DND-41 (cell line): Measurements from ENCODE around the gene SLC4A5.

ENCODE experiments used
- ATAC-seq: fragments of 200-7000 bp; cut with Tn5 transposase; 3 replicates; pipeline ENCODE4 v1.9.1; 2021; ENCODE audit warnings: low read depth; ENCODE audit not compliant: insufficient read depth
- DNase-seq: peaks from one replicate; pipeline ENCODE4 v3.0.0-alpha.2; 2020
- H2AFZ ChIP-seq: 2 replicates; pipeline ENCODE4 v1.6.0; 2012; ENCODE audit warnings: low read depth, low read length
- H3K27ac ChIP-seq: 2 replicates; pipeline ENCODE4 v1.5.1; 2012; ENCODE audit warnings: low read length, inconsistent platforms
- H3K27me3 ChIP-seq: fragments of 200-600 bp; sonication (generic); 2 replicates; pipeline ENCODE4 v1.6.0; 2012; ENCODE audit warnings: low read length, mild to moderate bottlenecking, inconsistent platforms; ENCODE audit not compliant: insufficient read depth, poor library complexity
- H3K36me3 ChIP-seq: 2 replicates; pipeline ENCODE4 v1.5.1; 2012; ENCODE audit warnings: low read length, inconsistent platforms; ENCODE audit not compliant: insufficient read depth
- H3K4me1 ChIP-seq: 2 replicates; pipeline ENCODE4 v1.5.1; 2012; ENCODE audit warnings: mild to moderate bottlenecking, low read length; ENCODE audit not compliant: insufficient read depth
- H3K4me2 ChIP-seq: 2 replicates; pipeline ENCODE4 v1.6.0; 2012; ENCODE audit warnings: mild to moderate bottlenecking, moderate library complexity, low read length, inconsistent platforms; ENCODE audit not compliant: insufficient read depth
- H3K4me3 ChIP-seq, 2 experiments: fragments of 200-600 bp in 1 of 2; shearing (Covaris generic) in 1 of 2; 2 replicates each; pipeline ENCODE4 v1.5.1; 2012 to 2016; ENCODE audit warnings: inconsistent platforms in 2 of 2, low read length in 2 of 2, mild to moderate bottlenecking in 2 of 2, low read depth in 1 of 2, moderate library complexity in 1 of 2
- H3K79me2 ChIP-seq: 2 replicates; pipeline ENCODE4 v1.6.0; 2012; ENCODE audit warnings: low read length, inconsistent platforms; ENCODE audit not compliant: insufficient read depth
- H3K9ac ChIP-seq: 2 replicates; pipeline ENCODE4 v1.6.0; 2012; ENCODE audit warnings: low read depth, mild to moderate bottlenecking, inconsistent platforms, low read length, moderate library complexity
- H3K9me3 ChIP-seq: 2 replicates; pipeline ENCODE4 v1.5.1; 2012; ENCODE audit warnings: low read length, moderate library complexity, mild to moderate bottlenecking, inconsistent platforms; ENCODE audit not compliant: insufficient read depth, severe bottlenecking
- H4K20me1 ChIP-seq: 2 replicates; pipeline ENCODE4 v1.6.0; 2012; ENCODE audit warnings: low read length; ENCODE audit not compliant: insufficient read depth
- EZH2 ChIP-seq: IDR thresholded peaks from 3 replicates; pipeline ENCODE4 v1.6.1; 2012; ENCODE audit warnings: borderline replicate concordance, low read depth, mild to moderate bottlenecking, moderate library complexity, low read length, inconsistent platforms; ENCODE audit not compliant: severe bottlenecking
- TF ChIP-seq, protein P1 (sequence below): IDR thresholded peaks from 2 replicates; pipeline ENCODE4 v1.5.1; 2012; ENCODE audit warnings: borderline replicate concordance, low read length, moderate library complexity, mild to moderate bottlenecking; ENCODE audit not compliant: poor library complexity, severe bottlenecking; ENCODE audit errors: extremely low read depth

The SLC4A5 gene

GRCh38 chr2:74174909-74175308 is 168.3 kb downstream of the SLC4A5 start:
- Histone ChIP-seq H3K4me3 (no peak overlapping the region), H3K27ac (no peak overlapping the region), H3K9ac (no peak overlapping the region), H3K27me3 (no peaks in the 10 kb centered on the region), H3K79me2 (peaks cover 88% of the 10 kb centered on the region), H4K20me1 (peaks cover 47% of the 10 kb centered on the region), H3K36me3 (peaks cover 38% of the 10 kb centered on the region), H2AFZ (no peak overlapping the region), H3K9me3 (no peaks in the 10 kb centered on the region), H3K4me1 (peaks cover 33% of the 10 kb centered on the region), H3K4me2 (peak overlapping the region; percentile 35; the same call in 1 of the 2 replicates)
- TF ChIP-seq, protein P1, sequence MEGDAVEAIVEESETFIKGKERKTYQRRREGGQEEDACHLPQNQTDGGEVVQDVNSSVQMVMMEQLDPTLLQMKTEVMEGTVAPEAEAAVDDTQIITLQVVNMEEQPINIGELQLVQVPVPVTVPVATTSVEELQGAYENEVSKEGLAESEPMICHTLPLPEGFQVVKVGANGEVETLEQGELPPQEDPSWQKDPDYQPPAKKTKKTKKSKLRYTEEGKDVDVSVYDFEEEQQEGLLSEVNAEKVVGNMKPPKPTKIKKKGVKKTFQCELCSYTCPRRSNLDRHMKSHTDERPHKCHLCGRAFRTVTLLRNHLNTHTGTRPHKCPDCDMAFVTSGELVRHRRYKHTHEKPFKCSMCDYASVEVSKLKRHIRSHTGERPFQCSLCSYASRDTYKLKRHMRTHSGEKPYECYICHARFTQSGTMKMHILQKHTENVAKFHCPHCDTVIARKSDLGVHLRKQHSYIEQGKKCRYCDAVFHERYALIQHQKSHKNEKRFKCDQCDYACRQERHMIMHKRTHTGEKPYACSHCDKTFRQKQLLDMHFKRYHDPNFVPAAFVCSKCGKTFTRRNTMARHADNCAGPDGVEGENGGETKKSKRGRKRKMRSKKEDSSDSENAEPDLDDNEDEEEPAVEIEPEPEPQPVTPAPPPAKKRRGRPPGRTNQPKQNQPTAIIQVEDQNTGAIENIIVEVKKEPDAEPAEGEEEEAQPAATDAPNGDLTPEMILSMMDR = no peak
- TF ChIP-seq EZH2 = no peak
- ATAC-seq (no peak), DNase-seq (no peak)

- Histone ChIP-seq H3K9me3 (peaks cover 6% of the 10 kb centered on the region), H3K4me3 (no peak overlapping the region), H3K9ac (no peak overlapping the region), H2AFZ (no peak overlapping the region), H3K27ac (no peak overlapping the region), H3K79me2 (peaks cover 89% of the 10 kb centered on the region), H4K20me1 (peaks cover 30% of the 10 kb centered on the region), H3K4me1 (no peaks in the 10 kb centered on the region), H3K36me3 (peaks cover 89% of the 10 kb centered on the region), H3K27me3 (no peaks in the 10 kb centered on the region), H3K4me2 (no peak overlapping the region)
- ATAC-seq (no peak), DNase-seq (no peak)
- no peak for TF ChIP-seq EZH2
- TF ChIP-seq, protein P1 = no peak
These were observed 174.5 kb downstream of the SLC4A5 start for GRCh38 chr2:74168739-74169138.
